Stimulated activated CD8-positive, alpha-beta memory T cell treated with anti-CD3 and anti-CD28 coated beads, Interleukin-12 subunit alpha, Interleukin-12 subunit beta, amount 100 ng/mL, for 1 hour (primary cell): ENCODE data around the gene ELOVL6.
"Not testable (repeated sequence)": the region's sequence is repeated elsewhere in the genome, so short reads cannot be mapped to it uniquely, and the experiment has no call there.

ENCODE experiments used
- DNase-seq: peaks from one replicate; pipeline ENCODE4 v3.0.0-alpha.2; 2020; ENCODE audit warnings: low read depth

Gene ELOVL6

DNA sequence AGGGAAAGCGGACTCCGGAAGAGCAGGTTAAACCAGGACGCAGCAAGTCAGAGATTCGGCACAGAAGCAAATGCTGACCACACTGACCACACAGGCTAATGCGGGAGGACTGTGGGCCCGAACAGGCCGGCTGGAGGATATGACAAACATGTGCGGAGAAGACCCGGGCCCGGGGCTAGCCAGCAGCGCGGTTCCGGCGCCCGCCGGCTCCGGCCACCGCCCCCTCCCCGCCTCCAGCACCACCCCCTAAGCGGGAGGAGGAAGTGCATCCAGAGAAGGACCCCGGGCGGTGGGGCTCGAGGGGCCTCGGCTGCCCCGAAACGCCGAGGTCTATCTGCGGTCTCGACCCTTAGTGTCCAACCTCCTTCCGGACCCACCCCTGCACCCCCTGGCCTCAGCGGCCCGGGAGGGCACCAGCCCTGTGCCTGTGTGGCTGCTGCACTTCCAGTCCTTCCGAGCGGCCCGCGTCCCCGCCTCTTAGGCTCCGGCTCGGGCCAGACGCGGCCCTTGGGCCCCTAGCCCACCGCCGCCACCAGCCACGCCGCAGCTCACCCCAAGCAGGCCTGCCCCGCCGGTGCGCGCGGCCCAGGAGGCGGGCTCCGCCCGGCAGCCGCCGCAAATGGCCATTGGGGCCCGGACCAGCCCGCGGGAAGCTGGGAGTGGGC, 2.1 kb downstream of the ELOVL6 start:
- no peak for DNase-seq

DNA sequence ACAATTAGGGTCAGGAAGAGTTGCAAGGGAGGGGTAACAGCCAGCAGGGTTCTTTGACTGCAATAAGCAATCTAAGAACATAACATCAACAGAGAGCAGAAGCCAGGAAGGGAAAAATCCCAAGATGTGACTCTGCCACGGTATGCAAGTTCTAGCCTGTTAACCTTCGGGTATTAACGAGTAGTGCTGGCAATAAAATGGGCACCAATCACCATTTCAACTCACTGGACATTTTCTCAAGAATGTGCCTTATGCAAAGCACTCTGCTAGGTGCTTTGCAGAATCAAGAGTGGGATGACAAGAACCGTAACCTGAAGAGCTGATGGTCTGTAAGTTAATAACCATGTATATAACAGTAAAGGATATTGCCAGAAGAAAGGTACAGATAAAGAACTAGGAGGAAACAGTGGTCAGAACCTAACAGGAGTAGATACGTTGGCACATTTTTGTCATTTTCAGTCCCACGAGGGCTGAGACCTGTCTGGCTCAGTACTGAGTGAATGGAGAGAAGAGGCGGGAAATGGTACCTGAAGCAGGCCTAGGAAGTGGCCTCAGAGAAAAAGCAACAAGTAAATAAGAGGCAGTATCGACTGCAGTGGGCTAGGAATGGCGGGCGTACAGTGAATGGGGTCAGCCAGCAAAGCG, 2.7 kb downstream of the ELOVL6 start:
- no peak for DNase-seq

DNA sequence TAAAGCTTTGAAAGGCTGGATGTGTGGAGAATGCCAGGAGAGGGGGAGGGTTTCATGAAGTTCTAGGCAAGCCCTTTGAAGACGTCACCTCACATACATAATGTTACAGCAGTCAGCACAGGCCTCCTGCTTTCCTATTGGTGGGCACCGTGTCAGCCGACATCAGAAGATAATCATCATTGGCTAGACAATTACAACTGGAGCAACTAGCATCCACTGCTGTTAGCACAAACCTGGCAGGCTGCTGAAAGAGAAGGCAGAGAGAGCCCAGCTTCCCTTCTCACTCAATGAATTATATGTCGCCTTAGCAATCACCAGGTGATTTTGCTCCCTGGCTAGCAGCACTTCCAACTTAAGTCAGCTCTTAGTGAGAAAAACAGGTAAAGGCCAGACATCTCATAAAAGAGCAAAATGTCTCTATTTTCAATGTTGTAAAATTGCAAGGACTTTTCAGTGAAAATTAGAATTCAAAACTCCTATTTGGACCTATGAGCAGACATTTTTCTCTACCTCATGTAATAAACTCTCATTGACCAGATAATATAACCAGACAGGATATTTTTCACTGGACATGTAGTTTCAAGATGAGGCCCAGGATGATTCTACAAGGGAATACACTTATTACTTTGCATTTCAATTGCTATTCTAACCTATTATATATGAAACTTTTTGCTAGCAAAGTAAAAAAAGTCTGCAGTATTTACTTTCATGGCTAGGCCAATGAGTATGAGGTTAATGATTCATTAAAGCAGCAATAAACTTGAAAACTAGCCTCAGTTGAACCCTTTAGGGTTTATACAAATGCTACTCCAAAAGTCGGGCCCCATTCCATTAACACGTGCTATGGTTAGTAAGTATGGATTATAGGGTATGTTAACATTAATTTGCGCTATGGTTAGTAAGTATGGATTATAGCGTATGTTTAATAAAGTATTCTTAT, 4.3 kb downstream of the ELOVL6 start:
- peak; percentile 53 for DNase-seq

DNA sequence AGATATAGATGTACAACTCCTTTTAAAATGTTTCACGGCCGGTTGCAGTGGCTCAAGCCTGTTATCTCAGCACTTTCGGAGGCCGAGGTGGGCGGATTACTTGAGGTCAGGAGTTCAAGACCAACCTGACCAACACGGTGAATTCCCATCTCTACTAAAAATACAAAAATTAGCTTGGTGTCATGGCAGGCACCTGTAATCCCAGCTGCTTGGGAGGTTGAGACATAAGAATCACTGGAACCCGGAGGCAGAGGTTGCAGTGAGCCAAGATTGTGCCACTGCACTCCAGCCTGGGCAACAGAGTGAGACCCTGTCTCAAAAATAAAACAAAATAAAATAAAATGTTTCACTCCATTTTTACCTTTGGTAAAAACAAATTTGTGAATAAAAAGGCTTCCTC, 5.1 kb downstream of the ELOVL6 start:
- DNase-seq = not testable (repeated sequence)

DNA sequence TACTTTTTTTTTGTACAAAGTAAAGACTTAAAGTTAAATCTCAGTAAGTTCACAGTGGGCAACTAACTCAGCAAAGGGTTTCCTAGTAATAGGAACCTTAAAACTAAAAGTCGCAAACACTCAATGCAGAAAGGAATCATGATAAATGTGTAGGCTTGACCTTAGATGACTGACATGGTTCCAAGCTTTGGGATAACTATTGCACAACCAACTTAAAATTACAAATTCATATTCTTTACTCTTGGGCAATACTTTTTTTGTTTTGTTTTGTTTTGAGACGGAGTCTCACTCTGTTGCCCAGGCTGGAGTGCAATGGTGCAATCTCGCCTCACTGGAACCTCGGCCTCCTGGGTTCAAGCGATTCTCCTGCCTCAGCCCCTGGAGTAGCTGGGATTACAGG, 8.2 kb downstream of the ELOVL6 start:
- no peak for DNase-seq

DNA sequence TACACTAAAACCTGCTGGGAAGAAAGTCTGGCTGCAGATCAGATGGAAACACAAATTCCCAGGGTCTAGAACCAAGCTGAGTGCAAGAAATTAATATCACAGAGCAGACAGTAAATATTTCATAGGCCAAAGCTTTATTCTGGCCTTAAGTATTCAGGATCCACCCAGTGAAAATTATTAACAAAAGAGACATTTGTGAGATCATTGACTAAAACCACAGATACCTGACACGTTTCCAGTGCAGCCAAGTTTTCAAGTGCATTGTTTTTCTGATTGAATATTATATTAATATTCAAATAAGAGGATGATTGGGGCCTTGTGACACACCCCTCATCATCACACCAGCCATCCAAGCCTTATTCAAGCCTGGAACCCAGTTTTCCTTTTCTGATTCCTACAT, 10.3 kb downstream of the ELOVL6 start:
- no peak for DNase-seq

DNA sequence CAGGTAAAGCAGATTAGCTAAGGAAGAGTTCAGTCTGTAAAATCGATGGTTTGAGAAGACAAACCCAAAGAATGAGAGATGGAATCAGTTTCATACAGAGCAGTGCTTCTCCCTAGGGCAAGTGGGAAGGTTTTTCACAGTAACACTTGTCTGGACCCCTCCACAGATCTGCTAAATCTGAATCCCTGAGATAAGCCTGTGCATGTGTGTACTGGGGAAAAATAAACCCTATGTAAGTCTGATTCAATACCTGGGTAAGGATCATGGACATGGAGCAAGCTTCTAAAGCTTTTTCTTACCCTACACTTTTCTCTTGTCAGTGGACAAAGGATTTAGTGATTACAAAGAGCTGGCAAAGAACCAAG, 13.6 kb downstream of the ELOVL6 start:
- DNase-seq = no peak

DNA sequence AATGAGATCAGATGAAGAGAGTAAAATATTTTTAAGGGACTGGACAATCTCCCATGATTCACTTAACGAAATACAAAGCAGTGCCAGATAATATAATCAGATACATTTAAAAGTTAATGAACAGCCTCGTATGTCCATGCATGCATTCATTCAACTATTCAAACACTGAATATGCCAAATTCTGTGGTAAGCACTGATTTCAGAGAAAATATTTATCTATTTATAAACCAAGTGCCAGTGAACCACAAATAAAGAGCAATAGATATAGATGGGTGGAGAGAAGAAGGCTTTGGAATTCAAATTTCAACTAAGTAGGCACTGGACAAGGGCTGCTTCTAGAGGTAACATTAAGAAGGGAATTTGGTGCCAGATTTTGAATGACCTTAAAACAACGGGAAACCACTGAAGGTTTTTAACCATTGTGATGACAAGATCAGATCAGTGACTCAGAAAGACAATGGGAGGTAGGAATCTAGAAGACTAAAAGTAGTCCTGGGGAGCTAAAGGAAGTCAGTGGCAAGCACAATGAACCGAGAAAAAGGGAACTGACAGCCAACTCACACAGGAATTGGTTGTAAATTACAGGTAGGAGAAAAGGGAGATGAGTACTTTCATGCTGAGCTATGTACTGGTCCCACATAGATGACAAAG, 14.2 kb downstream of the ELOVL6 start:
- no peak for DNase-seq

DNA sequence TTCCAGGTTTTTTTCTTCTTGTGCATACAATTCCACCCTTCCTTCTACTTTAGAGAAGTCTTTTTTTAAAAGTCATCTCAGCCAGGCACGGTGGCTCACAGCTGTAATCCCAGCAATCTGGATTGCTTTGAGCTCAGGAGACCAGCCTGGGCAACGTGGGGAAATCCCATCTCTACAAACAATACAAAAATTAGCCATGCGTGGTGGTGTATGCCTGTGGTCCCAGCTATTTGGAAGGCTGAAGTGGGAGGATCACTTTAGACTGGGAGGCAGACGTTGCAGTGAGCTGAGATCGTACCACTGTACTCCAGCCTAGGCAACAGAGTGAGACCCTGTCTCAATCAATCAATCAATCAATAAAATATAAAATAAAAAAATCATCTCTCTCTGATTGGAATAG, 14.8 kb downstream of the ELOVL6 start:
- DNase-seq = no peak

DNA sequence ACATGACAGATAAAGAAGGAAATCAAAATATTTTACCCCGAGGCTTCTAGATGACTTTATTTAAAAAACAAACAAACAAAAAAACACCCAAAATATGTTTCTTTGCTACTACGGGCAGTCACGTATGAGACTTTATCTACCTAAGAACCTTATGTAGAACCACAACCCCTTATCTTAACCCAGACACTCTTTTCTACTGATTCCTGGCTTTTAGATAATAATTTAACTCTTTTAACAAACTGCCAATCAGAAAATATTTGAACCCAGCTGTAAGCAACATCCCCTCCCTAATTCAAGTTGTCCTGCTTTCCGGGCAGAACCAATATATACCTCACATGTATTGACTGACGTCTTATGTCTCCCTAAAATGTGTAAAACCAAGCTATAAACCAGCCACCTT, 15.4 kb downstream of the ELOVL6 start:
- no peak for DNase-seq

DNA sequence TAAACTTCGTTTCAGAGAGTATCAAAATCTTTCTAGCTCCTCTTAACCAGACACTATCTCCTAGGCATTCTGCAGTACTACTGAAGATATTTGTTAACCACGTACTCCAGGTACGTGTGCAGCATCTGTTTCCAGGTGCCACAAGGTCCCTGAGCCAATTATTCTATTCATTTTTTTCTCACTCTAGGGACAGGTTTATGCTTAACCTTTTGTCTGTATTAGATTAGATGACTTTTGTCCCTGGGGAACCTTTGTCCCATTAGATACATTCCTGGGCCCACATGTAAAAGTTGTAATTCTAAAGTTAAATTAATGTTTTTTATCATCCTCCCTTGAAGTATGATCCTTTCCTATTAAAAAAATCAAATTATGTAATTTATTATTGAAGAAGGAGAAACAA, 16.5 kb downstream of the ELOVL6 start:
- no peak for DNase-seq

DNA sequence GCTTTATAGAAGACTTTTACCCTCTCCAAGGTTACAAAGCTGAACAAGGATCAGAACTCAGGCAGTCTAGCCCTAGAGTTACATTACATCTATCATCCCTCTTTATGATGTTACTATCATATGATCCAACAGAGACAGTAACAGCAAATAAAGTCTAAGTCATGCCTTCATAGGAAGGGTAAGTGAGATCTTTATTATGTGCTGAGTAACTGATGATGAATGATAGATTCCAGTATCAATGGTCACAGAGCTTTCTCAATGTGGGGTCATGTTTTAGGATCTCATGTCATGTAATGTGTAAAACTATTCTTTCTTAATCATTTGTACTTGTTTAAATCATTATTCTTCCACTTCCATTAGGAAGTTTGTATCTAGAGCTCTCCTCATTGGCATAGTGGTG, 22.8 kb downstream of the ELOVL6 start:
- no peak for DNase-seq

DNA sequence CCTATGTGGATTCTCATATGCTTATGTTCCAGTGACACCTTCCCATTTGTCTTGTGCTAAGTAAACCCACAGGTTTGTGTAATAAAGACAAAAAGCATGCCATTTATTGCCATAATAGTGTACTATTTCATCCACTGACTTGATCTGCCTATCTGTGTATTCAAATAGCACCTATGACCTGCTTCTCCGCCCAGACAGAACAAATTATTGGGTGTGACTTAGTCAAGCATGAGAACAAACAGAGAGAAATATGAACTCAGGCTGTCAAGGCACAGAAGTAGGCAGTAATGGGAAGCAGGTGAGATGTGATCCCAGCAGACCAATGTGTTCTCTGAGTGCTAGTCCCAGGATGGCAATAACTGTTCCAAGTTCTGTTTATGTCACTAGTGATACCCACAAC, 25.4 kb downstream of the ELOVL6 start:
- no peak for DNase-seq

DNA sequence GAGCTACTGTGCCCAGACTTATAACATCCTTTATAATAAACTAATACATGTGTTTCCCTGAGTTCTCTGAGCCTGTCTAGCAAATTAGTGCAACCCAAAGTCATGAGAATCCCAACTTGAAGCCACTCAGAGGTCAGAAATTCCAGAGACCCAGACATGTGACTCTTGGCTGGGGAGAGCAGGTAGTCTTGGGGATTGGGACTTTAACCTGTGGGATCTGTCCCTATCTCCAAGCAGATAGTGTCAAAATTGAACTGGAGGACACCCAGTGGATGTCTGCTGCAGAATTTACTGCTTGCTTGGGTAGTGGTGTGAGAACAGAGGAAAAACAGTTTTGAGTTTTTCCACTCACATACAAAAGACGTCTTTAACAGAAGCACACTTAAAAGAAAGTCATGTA, 26.4 kb downstream of the ELOVL6 start:
- DNase-seq = no peak

DNA sequence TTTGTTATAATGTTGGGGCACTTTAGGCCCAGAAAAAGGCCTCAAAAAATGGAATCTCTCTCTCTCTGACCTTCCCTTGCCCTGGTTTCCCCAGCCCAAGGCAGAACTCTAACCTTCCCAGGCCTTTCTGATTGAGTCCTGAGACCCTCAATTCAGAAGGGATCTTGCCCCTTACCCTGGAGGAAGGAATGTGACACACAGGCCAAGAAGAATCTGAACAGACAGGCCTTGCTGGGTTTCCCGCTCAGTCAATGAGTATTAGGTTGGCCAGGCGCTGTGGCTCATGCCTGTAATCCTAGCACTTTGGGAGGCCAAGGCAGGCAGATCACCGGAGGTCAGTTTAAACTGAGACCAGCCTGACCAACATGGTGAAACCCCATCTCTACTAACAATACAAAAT, 27.6 kb downstream of the ELOVL6 start:
- no peak for DNase-seq

DNA sequence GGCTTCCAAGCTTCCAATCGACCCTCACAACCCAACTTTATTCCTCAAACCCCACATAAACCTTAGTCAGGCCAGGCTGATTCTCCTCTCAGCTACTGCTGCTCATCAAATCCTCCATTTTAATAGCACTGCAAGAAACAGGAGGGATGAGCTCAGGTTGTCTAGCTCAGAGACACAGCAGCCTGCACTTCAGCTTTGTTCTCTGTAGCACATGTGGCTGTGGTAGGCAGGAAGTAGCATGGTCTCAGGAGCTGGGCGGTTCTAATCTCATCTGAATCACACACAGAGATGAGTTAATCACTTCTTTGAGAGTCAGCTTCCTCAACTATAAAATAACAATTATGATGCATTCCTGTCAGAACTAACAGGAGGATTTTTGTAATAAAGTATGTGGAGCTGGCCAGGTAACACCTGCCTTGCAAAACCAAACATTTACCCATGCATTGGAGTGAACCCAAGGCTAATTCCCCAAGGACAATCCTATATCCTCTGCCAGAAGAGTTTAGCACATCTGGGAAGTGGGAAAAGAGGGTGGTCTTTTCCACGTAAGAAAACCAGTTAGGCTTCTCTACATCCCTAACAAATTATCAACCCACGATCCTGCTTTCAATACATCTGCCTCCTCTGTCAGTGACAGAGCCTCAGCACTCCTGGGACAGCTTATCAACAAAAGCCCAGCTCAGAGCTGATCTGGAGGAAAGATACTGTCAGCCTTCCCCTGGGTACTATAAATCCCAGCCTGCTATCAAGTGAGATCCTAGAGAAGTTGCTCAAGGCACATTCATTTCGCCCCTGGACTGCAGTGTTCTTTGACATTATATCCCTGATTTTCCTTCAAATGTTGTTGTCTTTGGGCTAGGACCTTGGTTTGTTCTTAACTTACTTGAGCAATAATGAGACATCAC, 32.8 kb downstream of the ELOVL6 start:
- peak; percentile 32 for DNase-seq

DNA sequence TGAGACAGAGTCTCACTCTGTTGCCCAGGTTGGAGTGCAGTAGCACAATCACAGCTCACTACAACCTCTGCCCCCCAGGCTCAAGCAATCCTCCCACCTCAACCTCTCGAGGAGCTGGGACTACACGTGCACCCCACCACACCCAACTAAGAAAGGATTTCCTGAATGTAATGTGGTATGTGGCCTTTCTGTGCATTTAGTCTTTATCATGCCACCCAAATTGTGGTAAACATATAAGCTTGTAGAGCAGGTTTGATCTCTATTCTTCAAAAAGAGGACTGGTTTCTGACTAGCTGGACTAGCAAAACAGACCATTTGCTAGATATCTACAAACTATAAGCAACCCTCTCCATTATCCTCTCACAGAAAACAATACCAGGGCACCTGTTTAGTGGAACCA, 33.6 kb downstream of the ELOVL6 start:
- no peak for DNase-seq

DNA sequence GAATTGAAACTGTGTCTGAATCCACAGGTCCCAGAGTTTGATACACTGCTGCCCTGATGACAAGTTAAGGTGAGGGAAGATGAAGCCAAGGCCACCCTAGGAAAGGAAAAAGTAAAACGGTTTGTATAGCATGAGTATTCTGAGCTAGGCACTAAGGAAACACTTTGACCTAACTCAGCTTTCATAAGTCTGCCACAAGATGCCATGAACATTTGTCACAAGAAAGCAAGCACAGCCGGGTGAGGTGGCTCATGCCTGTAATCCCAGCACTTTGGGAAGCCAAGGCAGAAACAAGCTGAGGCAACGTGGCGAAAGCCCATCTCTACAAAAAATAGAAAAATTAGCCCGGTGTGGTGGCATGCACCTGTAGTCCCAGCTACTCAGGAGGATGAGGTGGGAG, 34.2 kb downstream of the ELOVL6 start:
- DNase-seq = no peak

DNA sequence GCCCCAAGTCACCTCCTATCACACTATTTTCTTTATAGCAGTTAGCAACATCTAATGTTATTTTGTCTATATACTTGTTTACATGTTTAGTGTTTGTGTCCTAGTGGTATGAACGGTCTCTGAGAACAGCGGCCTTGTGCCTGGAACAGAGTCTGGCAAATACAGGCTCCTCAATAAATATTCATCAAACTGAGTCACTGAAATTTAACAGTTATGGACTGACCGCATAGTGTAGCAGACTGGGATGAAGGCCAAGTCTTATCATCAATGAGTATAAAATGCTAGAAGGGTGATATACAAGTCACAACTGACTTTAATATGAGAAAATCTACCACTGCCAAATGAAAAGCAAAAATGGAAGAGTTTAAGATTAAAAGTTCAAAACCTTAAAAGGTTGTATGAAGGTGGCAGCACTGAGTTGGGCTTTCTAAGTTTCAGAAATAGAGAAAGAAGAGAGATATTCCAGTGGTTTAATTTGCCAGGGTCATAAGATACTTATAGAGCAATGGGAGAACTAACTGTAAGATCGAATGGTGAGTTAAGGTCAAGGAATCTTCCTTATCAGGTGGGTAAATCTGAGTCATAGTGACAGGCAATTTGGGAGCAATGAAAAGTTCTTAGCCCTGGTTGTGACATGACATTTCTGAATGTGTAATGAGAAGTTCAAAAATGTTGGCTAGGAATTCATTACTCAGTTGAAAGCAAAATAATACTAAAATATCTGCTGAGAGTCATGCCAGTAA, 34.9 kb downstream of the ELOVL6 start:
- no peak for DNase-seq

DNA sequence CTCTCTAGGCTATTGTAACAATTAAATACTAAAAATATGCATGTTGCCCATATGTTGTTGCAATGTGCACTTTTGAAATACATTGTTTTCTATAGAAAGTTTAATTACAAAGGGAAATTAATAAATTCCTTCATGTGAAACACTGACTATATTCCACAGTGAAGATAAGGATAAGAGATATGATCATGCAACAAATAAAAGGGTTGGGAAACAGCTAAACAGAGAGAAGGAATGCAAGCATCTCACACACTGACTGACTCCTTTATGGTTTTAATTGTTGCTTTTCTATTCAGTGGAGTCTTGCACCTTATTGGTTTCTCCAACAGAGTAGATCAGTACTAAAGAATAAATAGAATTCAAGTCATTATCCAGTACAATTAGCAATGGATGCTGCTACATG, 37.8 kb downstream of the ELOVL6 start:
- no peak for DNase-seq

DNA sequence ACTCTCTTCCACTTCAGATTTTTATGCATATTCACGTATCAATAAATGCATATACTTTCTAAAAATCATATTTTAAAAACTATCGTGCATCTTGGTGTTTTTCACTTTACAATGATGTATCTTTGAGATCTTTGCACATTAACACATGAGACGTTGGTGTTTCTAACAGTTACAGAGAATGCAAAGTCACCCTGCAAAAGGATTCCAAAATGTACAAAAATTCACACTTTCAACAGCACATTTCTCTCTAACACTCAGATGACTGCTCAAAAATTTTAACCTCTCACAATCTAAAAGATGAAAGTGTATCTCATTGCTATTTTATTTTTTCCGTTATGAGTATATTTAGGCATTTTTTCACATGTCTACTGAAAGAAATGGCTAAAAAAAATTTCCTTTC, 38.9 kb downstream of the ELOVL6 start:
- DNase-seq = no peak
